ENCODE results near the gene PARD3B.

The PARD3B gene

GRCh38 chr2:204575463-204575862, 30.2 kb downstream of the PARD3B start:
- H3K27ac ChIP-seq (replicated peaks), result no peak overlapping the region
- no peaks in the 10 kb centered on the region for H3K27me3 ChIP-seq (ENCODE audit: insufficient read depth, poor library complexity, severe bottlenecking)
- TF ChIP-seq REST (IDR thresholded peaks at IDR 0.05; ENCODE audit: insufficient replicate concordance, low read depth), result no peak
- H3K4me3 ChIP-seq (replicated peaks; ENCODE audit: insufficient read depth, low read length), result no peak overlapping the region
- DNase-seq (ENCODE audit: low read depth in 1 of 2, low spot score in 1 of 2), result no peak

- H3K4me3 ChIP-seq (replicated peaks; ENCODE audit: insufficient read depth, low read length), result no peak overlapping the region
- DNase-seq (ENCODE audit: low read depth in 1 of 2, low spot score in 1 of 2), result no peak
- no peaks in the 10 kb centered on the region for H3K27me3 ChIP-seq (ENCODE audit: insufficient read depth, poor library complexity, severe bottlenecking)
- H3K27ac ChIP-seq (replicated peaks), result no peak overlapping the region
- TF ChIP-seq POLR2AphosphoS5 (IDR thresholded peaks at IDR 0.05; ENCODE audit: low read depth), result no peak
- TF ChIP-seq SPI1 (IDR thresholded peaks at IDR 0.05; ENCODE audit: borderline replicate concordance, low read depth), result no peak
- no peak for TF ChIP-seq REST (IDR thresholded peaks at IDR 0.05; ENCODE audit: insufficient replicate concordance, low read depth)
- TF ChIP-seq GABPA (IDR thresholded peaks at IDR 0.05; ENCODE audit: low read depth), result no peak
- no peak for TF ChIP-seq CTCF (IDR thresholded peaks at IDR 0.05; ENCODE audit: insufficient read depth, low read length)
Observed at GRCh38 chr2:204576362-204576979, 31.2 kb downstream of the PARD3B start.

- Histone ChIP-seq H3K4me3 (replicated peaks; ENCODE audit: insufficient read depth, low read length) (no peak overlapping the region), H3K27me3 (ENCODE audit: insufficient read depth, poor library complexity, severe bottlenecking) (no peaks in the 10 kb centered on the region), H3K27ac (replicated peaks) (no peak overlapping the region)
- DNase-seq (ENCODE audit: low read depth in 1 of 2, low spot score in 1 of 2), result no peak
- TF ChIP-seq SPI1 (IDR thresholded peaks at IDR 0.05; ENCODE audit: borderline replicate concordance, low read depth) (no peak), CTCF (IDR thresholded peaks at IDR 0.05; ENCODE audit: insufficient read depth, low read length) (no peak), GABPA (IDR thresholded peaks at IDR 0.05; ENCODE audit: low read depth) (no peak), POLR2AphosphoS5 (IDR thresholded peaks at IDR 0.05; ENCODE audit: low read depth) (no peak), REST (IDR thresholded peaks at IDR 0.05; ENCODE audit: insufficient replicate concordance, low read depth) (no peak)
Observed at GRCh38 chr2:204578928-204579598, 33.8 kb downstream of the PARD3B start.
